ENCODE results near the gene SCD5.

SCD5 gene

GRCh38 chr4:82681754-82682153 lies 116.8 kb downstream of the SCD5 start:
- no peak for DNase-seq

- DNase-seq = no peak
Measured at GRCh38 chr4:82680834-82681233, 117.8 kb downstream of the SCD5 start.

- DNase-seq = no peak
Measured at GRCh38 chr4:82679531-82679930, 119.1 kb downstream of the SCD5 start.

GRCh38 chr4:82678051-82678450 lies 120.5 kb downstream of the SCD5 start:
- DNase-seq = no peak

GRCh38 chr4:82677327-82677726 lies 121.3 kb downstream of the SCD5 start:
- no peak for DNase-seq

- no peak for DNase-seq
Measured at GRCh38 chr4:82667761-82668480, 130.7 kb downstream of the SCD5 start.

- DNase-seq = no peak
Measured at GRCh38 chr4:82666970-82667665, 131.5 kb downstream of the SCD5 start.

GRCh38 chr4:82661181-82661992 lies 137.2 kb downstream of the SCD5 start:
- no peak for DNase-seq

GRCh38 chr4:82652062-82652461 lies 146.5 kb downstream of the SCD5 start:
- no peak for DNase-seq

GRCh38 chr4:82650868-82651267 lies 147.7 kb downstream of the SCD5 start:
- no peak for DNase-seq

- no peak for DNase-seq
Measured at GRCh38 chr4:82648356-82648755, 150.2 kb downstream of the SCD5 start.

- DNase-seq = no peak
Measured at GRCh38 chr4:82645936-82646565, 152.5 kb downstream of the SCD5 start.

- no peak for DNase-seq
Measured at GRCh38 chr4:82644734-82645126, 153.9 kb downstream of the SCD5 start.

- DNase-seq = no peak
Measured at GRCh38 chr4:82643994-82644733, 154.4 kb downstream of the SCD5 start.

GRCh38 chr4:82642331-82642730 lies 156.3 kb downstream of the SCD5 start:
- no peak for DNase-seq

GRCh38 chr4:82640540-82640939 lies 158.1 kb downstream of the SCD5 start:
- DNase-seq = no peak

- no peak for DNase-seq
Measured at GRCh38 chr4:82639971-82640370, 158.6 kb downstream of the SCD5 start.

GRCh38 chr4:82638479-82638878 lies 160.1 kb downstream of the SCD5 start:
- DNase-seq = no peak

GRCh38 chr4:82630079-82630478 lies 168.5 kb downstream of the SCD5 start:
- DNase-seq = no peak

GRCh38 chr4:82629238-82630000 lies 169.2 kb downstream of the SCD5 start:
- no peak for DNase-seq

- no peak for DNase-seq
Measured at GRCh38 chr4:82626251-82626868, 172.2 kb downstream of the SCD5 start.

Measured in NCI-H774 (cell line).